ENCODE results near the gene MVB12B. TPM values are rescaled to one million over a fixed set of nuclear protein-coding genes. Genes with fewer than 3 reads are reported as not detected.
A peak's percentile ranks its signal among the peaks of the same experiment; 100 is the strongest.

The MVB12B gene
- total and polyA plus RNA-seq, 9 donors: 7.0 to 23.1 (median 17.8) TPM

- Histone ChIP-seq H3K4me3 (peak overlapping the region; percentile 30), H3K27ac (peak overlapping the region in 1 of 2 donors; percentile 26), H3K36me3 (no peaks in the 10 kb centered on the region), H3K4me1 (ENCODE audit: insufficient read depth) (peaks cover 5% of the 10 kb centered on the region), H3K9me3 (no peaks in the 10 kb centered on the region), H3K27me3 (no peaks in the 10 kb centered on the region)
- no peak for TF ChIP-seq POLR2A (IDR thresholded peaks at IDR 0.05)
- no peak for TF ChIP-seq CTCF (IDR thresholded peaks at IDR 0.05)
- TF ChIP-seq EP300 (IDR thresholded peaks at IDR 0.05): no peak
- no peak for DNase-seq
- 30 to 36% (median 36%) methylated on average over 18 to 20 of the region's 20 CpGs for WGBS, 3 donors
- intact Hi-C loops (cut with DNase I): loop anchor here (2.0 to 10.0 kb wide), 7 partner anchors 57 to 1095 kb away; no protein-coding TSS in a partner anchor
These were observed 173.4 kb downstream of the MVB12B start for GRCh38 chr9:126499911-126500599.

- H3K9me3 ChIP-seq: no peaks in the 10 kb centered on the region
- peak; percentile 75 to 87 (median 84) for DNase-seq
- H3K27me3 ChIP-seq: no peaks in the 10 kb centered on the region
- H3K4me3 ChIP-seq: no peak overlapping the region
- no peaks in the 10 kb centered on the region for H3K36me3 ChIP-seq
- H3K27ac ChIP-seq: no peak overlapping the region
- TF ChIP-seq POLR2A (IDR thresholded peaks at IDR 0.05): no peak
- peak; percentile 85 to 98 (median 91) for TF ChIP-seq CTCF (IDR thresholded peaks at IDR 0.05)
- H3K4me1 ChIP-seq (ENCODE audit: insufficient read depth): peaks cover 5% of the 10 kb centered on the region
- intact Hi-C loops (cut with DNase I): loop anchor here (2.0 to 10.0 kb wide), 6 partner anchors 56 to 284 kb away; no protein-coding TSS in a partner anchor
- WGBS, 3 donors: 31 to 34% (median 31%) methylated on average over 36 to 37 of the region's 37 CpGs
These were observed 174.2 kb downstream of the MVB12B start for GRCh38 chr9:126500600-126501382.

- no peak for TF ChIP-seq CTCF (IDR thresholded peaks at IDR 0.05)
- no peak for TF ChIP-seq EP300 (IDR thresholded peaks at IDR 0.05)
- TF ChIP-seq POLR2A (IDR thresholded peaks at IDR 0.05): no peak
- H3K36me3 ChIP-seq: no peaks in the 10 kb centered on the region
- peaks cover 5% of the 10 kb centered on the region for H3K4me1 ChIP-seq (ENCODE audit: insufficient read depth)
- H3K9me3 ChIP-seq: no peaks in the 10 kb centered on the region
- no peak overlapping the region for H3K4me3 ChIP-seq
- 90 to 92% (median 91%) methylated on average over 20 to 22 of the region's 22 CpGs for WGBS, 3 donors
- DNase-seq: peak in 1 of 5 donors; percentile 28
- no peaks in the 10 kb centered on the region for H3K27me3 ChIP-seq
- intact Hi-C loops (cut with DNase I): loop anchor here (2.0 to 10.0 kb wide), 6 partner anchors 55 to 283 kb away; no protein-coding TSS in a partner anchor
- no peak overlapping the region for H3K27ac ChIP-seq
These were observed 175.0 kb downstream of the MVB12B start for GRCh38 chr9:126501383-126502331.
